MM.1S (cell line): ENCODE data around the gene FMR1.

ENCODE experiments used
- DNase-seq: peaks from one replicate; pipeline ENCODE4 v3.0.0-alpha.2; 2015
- H2AFZ ChIP-seq: fragments of 300-600 bp; sonication (generic); 2 replicates; pipeline ENCODE4 v1.6.0; 2016; ENCODE audit warnings: antibody characterized with exemption, low read length
- H3F3A ChIP-seq: fragments of 300-600 bp; sonication (generic); 2 replicates; pipeline ENCODE4 v1.6.1; 2016; ENCODE audit warnings: mild to moderate bottlenecking, antibody characterized with exemption, low read length, moderate library complexity, mixed read lengths; ENCODE audit not compliant: insufficient read depth
- H3K27ac ChIP-seq: fragments of 300-600 bp; sonication (generic); 2 replicates; pipeline ENCODE4 v1.5.1; 2016; ENCODE audit warnings: mild to moderate bottlenecking, low read length
- H3K27me3 ChIP-seq: fragments of 300-600 bp; sonication (generic); replicated peaks from 2 replicates; pipeline ENCODE4 v1.6.0; 2016; ENCODE audit warnings: low read length; ENCODE audit not compliant: insufficient read depth
- H3K36me3 ChIP-seq: fragments of 300-600 bp; sonication (generic); replicated peaks from 2 replicates; pipeline ENCODE4 v1.6.1; 2016; ENCODE audit warnings: mild to moderate bottlenecking, low read length, mixed read lengths; ENCODE audit not compliant: insufficient read depth
- H3K4me1 ChIP-seq: fragments of 300-600 bp; sonication (generic); 2 replicates; pipeline ENCODE4 v1.6.1; 2016; ENCODE audit warnings: low read length, mixed read lengths
- H3K4me2 ChIP-seq: fragments of 300-600 bp; sonication (generic); 2 replicates; pipeline ENCODE4 v1.6.0; 2016; ENCODE audit warnings: low read depth, low read length
- H3K4me3 ChIP-seq: fragments of 300-600 bp; sonication (generic); 2 replicates; pipeline ENCODE4 v1.5.1; 2016; ENCODE audit warnings: low read length, mixed read lengths
- H3K79me2 ChIP-seq: fragments of 300-600 bp; sonication (generic); 2 replicates; pipeline ENCODE4 v1.6.1; 2016; ENCODE audit warnings: mixed run types, low read length, mixed read lengths
- H3K9ac ChIP-seq: fragments of 300-600 bp; sonication (generic); 2 replicates; pipeline ENCODE4 v1.6.1; 2016; ENCODE audit warnings: low read length, mixed read lengths
- H3K9me2 ChIP-seq: fragments of 300-600 bp; sonication (generic); replicated peaks from 2 replicates; pipeline ENCODE4 v1.6.1; 2016; ENCODE audit warnings: mild to moderate bottlenecking, low read length, mixed read lengths; ENCODE audit not compliant: insufficient read depth
- H3K9me3 ChIP-seq: fragments of 300-600 bp; sonication (generic); replicated peaks from 2 replicates; pipeline ENCODE4 v1.6.1; 2016; ENCODE audit warnings: mild to moderate bottlenecking, low read length, mixed read lengths; ENCODE audit not compliant: insufficient read depth
- H4K20me1 ChIP-seq: fragments of 300-600 bp; sonication (generic); 2 replicates; pipeline ENCODE4 v1.6.1; 2016; ENCODE audit warnings: mild to moderate bottlenecking, low read length, moderate library complexity, mixed read lengths; ENCODE audit not compliant: insufficient read depth
- EZH2 ChIP-seq: fragments of 300-600 bp; sonication (generic); optimal IDR thresholded peaks from 2 replicates; pipeline ENCODE3; 2017; ENCODE audit warnings: low read depth, mild to moderate bottlenecking, antibody characterized with exemption, low read length, mixed read lengths
- EZH2phosphoT487 ChIP-seq: fragments of 300-600 bp; sonication (generic); IDR thresholded peaks from 2 replicates; pipeline ENCODE4 v1.6.1; 2018; ENCODE audit warnings: antibody characterized with exemption, low read length
- TF ChIP-seq, protein P1 (sequence below): fragments of 300-600 bp; sonication (generic); IDR thresholded peaks from 2 replicates; pipeline ENCODE4 v1.5.1; 2016; ENCODE audit warnings: antibody characterized with exemption, low read length, mixed read lengths

The FMR1 gene

DNA sequence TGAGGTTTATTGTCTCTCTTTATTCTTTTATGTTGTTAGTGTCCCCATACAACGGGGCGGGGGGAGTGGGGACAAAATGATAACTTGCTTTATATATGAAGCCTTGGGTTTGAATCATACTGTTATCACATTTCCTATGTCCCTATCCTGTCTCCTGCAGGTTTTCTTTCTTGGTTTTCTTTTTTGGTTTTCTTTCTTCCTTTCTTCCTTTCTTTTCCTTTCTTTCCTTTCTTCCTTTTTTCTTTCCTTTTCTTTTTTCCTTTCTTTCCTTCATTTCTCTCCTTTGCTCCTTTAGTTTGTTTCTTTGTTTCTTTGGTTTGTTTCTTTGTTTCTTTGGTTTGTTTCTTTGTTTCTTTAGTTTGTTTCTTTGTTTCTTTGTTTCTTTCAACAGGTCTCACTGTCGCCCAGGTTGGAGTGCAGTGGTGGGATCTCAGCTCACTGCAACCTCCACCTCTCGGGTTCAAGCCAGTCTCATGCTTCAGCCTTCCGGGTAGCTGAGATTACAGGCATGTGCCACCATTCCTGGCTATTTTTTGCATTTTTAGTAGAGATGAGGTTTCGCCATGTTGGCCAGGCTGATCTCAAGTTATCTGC is 4.8 kb downstream of the FMR1 start:
- H3K4me3 ChIP-seq: no peak overlapping the region
- H3K79me2 ChIP-seq: peaks cover 93% of the 10 kb centered on the region
- no peak overlapping the region for H3K4me2 ChIP-seq
- H2AFZ ChIP-seq: no peak overlapping the region
- TF ChIP-seq EZH2phosphoT487: no peak
- TF ChIP-seq, protein P1, sequence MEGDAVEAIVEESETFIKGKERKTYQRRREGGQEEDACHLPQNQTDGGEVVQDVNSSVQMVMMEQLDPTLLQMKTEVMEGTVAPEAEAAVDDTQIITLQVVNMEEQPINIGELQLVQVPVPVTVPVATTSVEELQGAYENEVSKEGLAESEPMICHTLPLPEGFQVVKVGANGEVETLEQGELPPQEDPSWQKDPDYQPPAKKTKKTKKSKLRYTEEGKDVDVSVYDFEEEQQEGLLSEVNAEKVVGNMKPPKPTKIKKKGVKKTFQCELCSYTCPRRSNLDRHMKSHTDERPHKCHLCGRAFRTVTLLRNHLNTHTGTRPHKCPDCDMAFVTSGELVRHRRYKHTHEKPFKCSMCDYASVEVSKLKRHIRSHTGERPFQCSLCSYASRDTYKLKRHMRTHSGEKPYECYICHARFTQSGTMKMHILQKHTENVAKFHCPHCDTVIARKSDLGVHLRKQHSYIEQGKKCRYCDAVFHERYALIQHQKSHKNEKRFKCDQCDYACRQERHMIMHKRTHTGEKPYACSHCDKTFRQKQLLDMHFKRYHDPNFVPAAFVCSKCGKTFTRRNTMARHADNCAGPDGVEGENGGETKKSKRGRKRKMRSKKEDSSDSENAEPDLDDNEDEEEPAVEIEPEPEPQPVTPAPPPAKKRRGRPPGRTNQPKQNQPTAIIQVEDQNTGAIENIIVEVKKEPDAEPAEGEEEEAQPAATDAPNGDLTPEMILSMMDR: no peak
- TF ChIP-seq EZH2: no peak
- no peak overlapping the region for H3K27ac ChIP-seq
- DNase-seq: no peak
- H4K20me1 ChIP-seq: peaks cover 10% of the 10 kb centered on the region; the same call in 1 of the 2 replicates
- H3K27me3 ChIP-seq: no peaks in the 10 kb centered on the region
- no peaks in the 10 kb centered on the region for H3K9me2 ChIP-seq
- H3F3A ChIP-seq: peaks cover 9% of the 10 kb centered on the region; the same call in 1 of the 2 replicates
- peaks cover 5% of the 10 kb centered on the region; the same call in 1 of the 2 replicates for H3K4me1 ChIP-seq
- H3K9me3 ChIP-seq: no peaks in the 10 kb centered on the region
- H3K36me3 ChIP-seq: no peaks in the 10 kb centered on the region
- H3K9ac ChIP-seq: no peak overlapping the region

GRCh38 chrX:147917700-147918695 is 6.3 kb downstream of the FMR1 start:
- H3K9me3 ChIP-seq: no peaks in the 10 kb centered on the region
- H3K4me2 ChIP-seq: no peak overlapping the region
- H3K79me2 ChIP-seq: peaks cover 99% of the 10 kb centered on the region
- H3K4me1 ChIP-seq: peaks cover 5% of the 10 kb centered on the region; the same call in 1 of the 2 replicates
- H2AFZ ChIP-seq: no peak overlapping the region
- DNase-seq: no peak
- H3K27ac ChIP-seq: no peak overlapping the region
- H3K27me3 ChIP-seq: no peaks in the 10 kb centered on the region
- no peaks in the 10 kb centered on the region for H3F3A ChIP-seq
- no peak overlapping the region for H3K9ac ChIP-seq
- H3K36me3 ChIP-seq: no peaks in the 10 kb centered on the region
- H4K20me1 ChIP-seq: peaks cover 10% of the 10 kb centered on the region; the same call in 1 of the 2 replicates
- no peak overlapping the region for H3K4me3 ChIP-seq
- TF ChIP-seq EZH2phosphoT487 (no peak), EZH2 (no peak)
- TF ChIP-seq, protein P1: no peak
- no peaks in the 10 kb centered on the region for H3K9me2 ChIP-seq

DNA sequence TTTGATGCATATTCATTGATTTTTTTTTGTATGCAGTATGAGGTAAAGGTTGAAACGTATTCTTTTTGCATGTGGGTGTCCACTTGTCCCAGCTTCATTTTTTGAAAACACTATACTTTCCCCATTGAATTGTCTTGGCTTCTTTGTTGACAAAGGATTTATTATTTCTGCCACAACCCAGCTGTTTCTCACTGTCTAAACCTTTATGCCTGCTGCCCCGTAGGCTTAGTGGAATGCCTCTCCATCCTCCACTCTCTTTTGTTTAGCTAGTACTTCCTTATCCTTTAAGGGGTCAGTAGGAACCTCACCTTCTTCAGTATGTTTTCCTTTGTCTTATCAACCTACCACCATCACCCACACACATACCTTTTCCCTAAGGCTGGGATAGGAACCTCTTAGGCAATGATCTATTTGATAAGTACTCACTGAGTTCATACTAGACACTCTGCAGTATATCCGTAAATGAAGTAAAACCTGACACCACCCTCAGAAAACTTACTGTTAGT is 8.5 kb downstream of the FMR1 start:
- H3K9ac ChIP-seq: no peak overlapping the region
- no peak for DNase-seq
- H3K9me3 ChIP-seq: no peaks in the 10 kb centered on the region
- no peaks in the 10 kb centered on the region for H3K9me2 ChIP-seq
- no peaks in the 10 kb centered on the region for H3K27me3 ChIP-seq
- no peaks in the 10 kb centered on the region for H3K36me3 ChIP-seq
- peaks cover 4% of the 10 kb centered on the region; the same call in 1 of the 2 replicates for H4K20me1 ChIP-seq
- H2AFZ ChIP-seq: no peak overlapping the region
- no peak overlapping the region for H3K27ac ChIP-seq
- no peak overlapping the region for H3K4me3 ChIP-seq
- peaks cover 84% of the 10 kb centered on the region for H3K79me2 ChIP-seq
- H3K4me2 ChIP-seq: no peak overlapping the region
- no peaks in the 10 kb centered on the region for H3F3A ChIP-seq
- TF ChIP-seq EZH2: no peak
- no peak for TF ChIP-seq EZH2phosphoT487
- TF ChIP-seq, protein P1: no peak
- no peaks in the 10 kb centered on the region for H3K4me1 ChIP-seq
